CD4-positive, alpha-beta T cell (primary cell): ENCODE results near the gene TMOD4. TPM values are rescaled to one million over a fixed set of nuclear protein-coding genes. Genes with fewer than 3 reads are reported as not detected.

Experiments
- ATAC-seq: fragments of 200-7000 bp; cut with Tn5 transposase; one replicate; pipeline ENCODE4 v1.10.0; 2022; ENCODE audit warnings: mild to moderate bottlenecking; ENCODE audit not compliant: poor library complexity
- CTCF ChIA-PET: fragments of 350-600 bp; sonication (Branson Sonifier 250); formaldehyde crosslinking; loops from one replicate; lab custom pipeline; 2021; ENCODE audit warnings: antibody characterized with exemption, inconsistent platforms; lab: Charles Lee
- POLR2A ChIA-PET: fragments of 350-600 bp; sonication (Branson Sonifier 250); formaldehyde crosslinking; loops from one replicate; lab custom pipeline; 2021; ENCODE audit warnings: antibody characterized with exemption, inconsistent platforms; lab: Charles Lee
- DNase-seq, 14 experiments: peaks; one replicate each; pipeline ENCODE4 v3.0.0-alpha.2; 2013 to 2020; ENCODE audit warnings: mixed read lengths in 2 of 14
- H3K27ac ChIP-seq, 2 donors: one replicate each; pipeline versions ENCODE4 v1.5.1 to v1.7.0; 2013; ENCODE audit warnings: low read length in 2 of 2, low read depth in 1 of 2, mild to moderate bottlenecking in 1 of 2
- H3K27me3 ChIP-seq, 2 experiments: 1 replicate in 1 of 2; 2 replicates in 1 of 2; pipeline versions ENCODE4 v1.6.1 to v1.7.0; 2013; ENCODE audit warnings: low read length in 2 of 2, control low read depth in 1 of 2, mild to moderate bottlenecking in 1 of 2, moderate library complexity in 1 of 2; ENCODE audit not compliant: insufficient read depth in 2 of 2, control insufficient read depth in 1 of 2
- H3K36me3 ChIP-seq: one replicate; pipeline ENCODE4 v1.6.1; 2013; ENCODE audit warnings: low read length, control low read depth; ENCODE audit not compliant: insufficient read depth
- H3K4me1 ChIP-seq: one replicate; pipeline ENCODE4 v1.6.1; 2013; ENCODE audit warnings: low read length, control low read depth; ENCODE audit not compliant: insufficient read depth
- H3K4me3 ChIP-seq: one replicate; pipeline ENCODE4 v1.5.1; 2013; ENCODE audit warnings: mild to moderate bottlenecking, low read length, moderate library complexity
- H3K9me3 ChIP-seq, 2 experiments: 1 replicate in 1 of 2; 2 replicates in 1 of 2; pipeline versions ENCODE4 v1.6.1 to v1.7.0; 2013; ENCODE audit warnings: low read length in 2 of 2, mild to moderate bottlenecking in 2 of 2, control low read depth in 1 of 2, moderate library complexity in 1 of 2; ENCODE audit not compliant: control insufficient read depth in 1 of 2, insufficient read depth in 1 of 2
- H3K27ac Mint-ChIP-seq: one replicate; pipeline ENCODE4 v1.8.0; 2020; ENCODE audit warnings: mixed read lengths
- H3K27me3 Mint-ChIP-seq: one replicate; pipeline ENCODE4 v1.8.0; 2021; ENCODE audit warnings: mixed read lengths
- H3K36me3 Mint-ChIP-seq: one replicate; pipeline ENCODE4 v1.8.0; 2021; ENCODE audit warnings: low read depth, mixed read lengths
- H3K4me1 Mint-ChIP-seq: one replicate; pipeline ENCODE4 v1.8.0; 2021; ENCODE audit warnings: low read depth, mixed read lengths
- H3K4me3 Mint-ChIP-seq: one replicate; pipeline ENCODE4 v1.8.0; 2020; ENCODE audit warnings: mild to moderate bottlenecking, mixed read lengths
- H3K9me3 Mint-ChIP-seq: one replicate; pipeline ENCODE4 v1.8.0; 2020; ENCODE audit warnings: mixed read lengths
- intact Hi-C, 2 experiments: fragments of 100-400 bp; cut with DNase I in 1 of 2; cut with micrococcal nuclease in 1 of 2; formaldehyde crosslinking; loops; one replicate each; pipeline versions ENCODE4 v1.15.1 to v1.9.0; 2023 to 2025; cut with DNase I, micrococcal nuclease
- total RNA-seq, 174 experiments: library from RNA in 2 of 174; stranded (reverse) in 2 of 174; gene quantifications; one replicate each; pipeline ENCODE4 v1.2.3 and lab custom pipeline; 2021 to 2026
- TF ChIP-seq, protein P1 (sequence below): fragments of 200-600 bp; IDR thresholded peaks from one replicate; pipeline ENCODE4 v1.8.0; 2022; ENCODE audit warnings: antibody characterized with exemption, mild to moderate bottlenecking

The TMOD4 gene
- total RNA-seq, 2 experiments from 2014 or later, result 1.6 TPM; not detected in 1

DNA sequence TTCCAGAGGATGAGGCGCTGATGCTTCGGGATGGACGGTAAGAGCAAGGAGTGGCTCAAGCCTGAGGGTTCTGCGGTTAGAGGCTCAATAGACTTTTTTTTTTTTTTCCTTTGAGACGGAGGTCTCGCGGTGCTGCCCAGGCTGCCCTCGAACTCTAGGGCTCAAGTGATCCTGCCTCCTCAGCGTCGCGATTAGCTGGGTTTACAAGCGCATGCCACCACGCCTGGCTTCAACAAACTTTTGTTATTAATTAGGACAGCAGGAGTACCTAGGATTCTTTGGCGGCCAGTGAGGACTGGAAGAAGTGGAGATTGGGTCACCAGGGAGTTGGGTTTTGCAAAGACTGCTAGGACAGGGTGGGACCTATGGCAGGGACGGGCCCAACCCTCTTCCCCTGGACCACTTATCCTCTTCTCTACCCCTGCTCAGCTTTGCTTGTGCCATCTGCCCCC, 9.2 kb downstream of the TMOD4 start:
- peaks cover 29% of the 10 kb centered on the region for H3K4me1 ChIP-seq
- Mint-ChIP-seq H3K27me3 (no peaks in the 10 kb centered on the region), H3K4me3 (peak overlapping the region; percentile 93), H3K27ac (peak overlapping the region; percentile 89), H3K4me1 (peaks cover 49% of the 10 kb centered on the region), H3K36me3 (peaks cover 84% of the 10 kb centered on the region), H3K9me3 (no peaks in the 10 kb centered on the region)
- DNase-seq (peak in 1 of 14 experiments; percentile 31), ATAC-seq (no peak)
- POLR2A ChIA-PET, result interaction anchor here (0.6 to 3.6 kb wide), 10 partner anchors 9 to 233 kb away, joined by 3 to 51 read pairs (median 3); partner anchors contain the start of genes PIP5K1A, PSMB4, TMOD4 and TNFAIP8L2
- peaks cover 48% of the 10 kb centered on the region for H3K36me3 ChIP-seq
- no peaks in the 10 kb centered on the region for H3K27me3 ChIP-seq
- intact Hi-C loops, result loop anchor here in 1 of 2 experiments (2.0 kb wide), 1 partner anchor 232 kb away; the partner anchor contains the start of gene PSMB4
- H3K4me3 ChIP-seq, result peak overlapping the region; percentile 76
- TF ChIP-seq, protein P1, sequence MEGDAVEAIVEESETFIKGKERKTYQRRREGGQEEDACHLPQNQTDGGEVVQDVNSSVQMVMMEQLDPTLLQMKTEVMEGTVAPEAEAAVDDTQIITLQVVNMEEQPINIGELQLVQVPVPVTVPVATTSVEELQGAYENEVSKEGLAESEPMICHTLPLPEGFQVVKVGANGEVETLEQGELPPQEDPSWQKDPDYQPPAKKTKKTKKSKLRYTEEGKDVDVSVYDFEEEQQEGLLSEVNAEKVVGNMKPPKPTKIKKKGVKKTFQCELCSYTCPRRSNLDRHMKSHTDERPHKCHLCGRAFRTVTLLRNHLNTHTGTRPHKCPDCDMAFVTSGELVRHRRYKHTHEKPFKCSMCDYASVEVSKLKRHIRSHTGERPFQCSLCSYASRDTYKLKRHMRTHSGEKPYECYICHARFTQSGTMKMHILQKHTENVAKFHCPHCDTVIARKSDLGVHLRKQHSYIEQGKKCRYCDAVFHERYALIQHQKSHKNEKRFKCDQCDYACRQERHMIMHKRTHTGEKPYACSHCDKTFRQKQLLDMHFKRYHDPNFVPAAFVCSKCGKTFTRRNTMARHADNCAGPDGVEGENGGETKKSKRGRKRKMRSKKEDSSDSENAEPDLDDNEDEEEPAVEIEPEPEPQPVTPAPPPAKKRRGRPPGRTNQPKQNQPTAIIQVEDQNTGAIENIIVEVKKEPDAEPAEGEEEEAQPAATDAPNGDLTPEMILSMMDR, result no peak
- H3K9me3 ChIP-seq, result no peaks in the 10 kb centered on the region
- CTCF ChIA-PET, result interaction anchor here (1.3 kb wide), 1 partner anchor 85 kb away, joined by 4 read pairs; no protein-coding TSS in a partner anchor
- H3K27ac ChIP-seq, result peak overlapping the region; percentile 20 to 34

GRCh38 chr1:151165738-151166504, 9.9 kb downstream of the TMOD4 start, which contains the start of the genes LYSMD1 and SCNM1:
LYSMD1 (minus strand) TSS chr1:151165902; CDS start chr1:151165258, 644 bp downstream.
SCNM1 (plus strand) TSS chr1:151166144; CDS start chr1:151166153, 9 bp downstream.
- peaks cover 33% of the 10 kb centered on the region for H3K4me1 ChIP-seq
- POLR2A ChIA-PET, result interaction anchor here (0.6 to 3.6 kb wide), 14 partner anchors 9 to 930 kb away, joined by 3 to 51 read pairs (median 3); partner anchors contain the start of genes PIP5K1A, PSMB4, TMOD4 and TNFAIP8L2
- DNase-seq (peak; percentile 91 to 99 (median 94)), ATAC-seq (peak; percentile 97)
- peak within 1 kb of the TSS; percentile 36 to 42 for H3K27ac ChIP-seq
- H3K36me3 Mint-ChIP-seq, result peaks cover 81% of the 10 kb centered on the region
- no peaks in the 10 kb centered on the region for H3K27me3 ChIP-seq
- H3K4me1 Mint-ChIP-seq, result peaks cover 52% of the 10 kb centered on the region
- H3K9me3 ChIP-seq, result no peaks in the 10 kb centered on the region
- intact Hi-C loops, result loop anchor here in 1 of 2 experiments (2.0 kb wide), 1 partner anchor 233 kb away; the partner anchor contains the start of gene PSMB4
- H3K36me3 ChIP-seq, result peaks cover 46% of the 10 kb centered on the region
- no peaks in the 10 kb centered on the region for H3K27me3 Mint-ChIP-seq
- CTCF ChIA-PET, result interaction anchor here (1.0 to 1.3 kb wide), 2 partner anchors 86 to 115 kb away, joined by 4 read pairs; no protein-coding TSS in a partner anchor
- TF ChIP-seq, protein P1, result no peak
- H3K4me3 ChIP-seq, result peak within 1 kb of the TSS; percentile 76
- H3K4me3 Mint-ChIP-seq, result peak within 1 kb of the TSS; percentile 93
- peak within 1 kb of the TSS; percentile 89 for H3K27ac Mint-ChIP-seq
- no peaks in the 10 kb centered on the region for H3K9me3 Mint-ChIP-seq

DNA sequence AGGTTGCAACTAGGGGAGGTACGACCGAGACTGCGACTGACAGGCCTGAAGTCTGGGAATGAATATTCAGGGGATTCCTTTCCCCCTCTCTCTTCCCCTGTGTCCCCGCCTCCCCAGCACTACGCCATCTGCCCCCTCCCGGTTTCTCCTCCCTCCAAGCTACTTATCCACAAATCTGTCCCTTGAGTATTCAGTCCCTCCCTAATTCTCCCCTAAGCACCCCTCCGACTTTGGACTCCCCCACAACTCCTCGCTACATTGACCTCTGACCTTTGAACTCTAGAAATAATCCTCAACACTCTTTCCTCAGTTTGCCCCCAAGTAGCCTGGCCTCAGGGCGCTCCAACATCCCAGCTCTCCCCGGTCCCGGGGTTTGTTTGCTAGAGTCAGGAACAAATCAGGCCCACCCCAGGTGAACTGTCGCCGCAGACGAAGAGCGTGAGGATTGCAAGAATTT, 10.5 kb downstream of the TMOD4 start:
- peaks cover 40% of the 10 kb centered on the region for H3K4me1 ChIP-seq
- Mint-ChIP-seq H3K27me3 (no peaks in the 10 kb centered on the region), H3K9me3 (no peaks in the 10 kb centered on the region), H3K36me3 (peaks cover 81% of the 10 kb centered on the region), H3K4me1 (peaks cover 58% of the 10 kb centered on the region), H3K4me3 (peak overlapping the region; percentile 93), H3K27ac (peak overlapping the region; percentile 89)
- ATAC-seq (peak; percentile 4), DNase-seq (no peak)
- POLR2A ChIA-PET, result interaction anchor here (0.8 to 3.6 kb wide), 6 partner anchors 8 to 930 kb away, joined by 3 to 51 read pairs (median 4); partner anchors contain the start of gene TNFAIP8L2
- peak overlapping the region; percentile 76 for H3K4me3 ChIP-seq
- CTCF ChIA-PET, result interaction anchor here (0.9 to 1.0 kb wide), 2 partner anchors 39 to 116 kb away, joined by 3 to 4 read pairs; no protein-coding TSS in a partner anchor
- intact Hi-C loops, result no loop called here
- peaks cover 44% of the 10 kb centered on the region for H3K36me3 ChIP-seq
- H3K9me3 ChIP-seq, result no peaks in the 10 kb centered on the region
- TF ChIP-seq, protein P1, result no peak
- no peaks in the 10 kb centered on the region for H3K27me3 ChIP-seq
- H3K27ac ChIP-seq, result peak overlapping the region; percentile 36 to 42
